OCI-LY7 (cell line): ENCODE results near the gene PPL. TPM values are rescaled to one million over a fixed set of nuclear protein-coding genes. Genes with fewer than 3 reads are reported as not detected.

Experiments used
- BruUV-seq: library from RNA; stranded (reverse); fragments of 400-500 nt; replicated peaks from 2 replicates; lab custom pipeline; 2021; lab: Mats Ljungman, UMichigan
- CTCF ChIA-PET: fragments of 300-600 bp; sonication (Branson Sonifier 250); formaldehyde crosslinking; loops from one replicate; lab custom pipeline; 2022; ENCODE audit warnings: antibody characterized with exemption; ENCODE audit not compliant: unreplicated experiment; lab: Charles Lee
- POLR2A ChIA-PET: fragments of 300-600 bp; sonication (Branson Sonifier 250); formaldehyde crosslinking; loops from one replicate; lab custom pipeline; 2022; ENCODE audit warnings: antibody characterized with exemption; lab: Charles Lee
- DNase-seq: peaks from one replicate; pipeline ENCODE4 v3.0.0-alpha.2; 2015; ENCODE audit warnings: low spot score
- H2AFZ ChIP-seq: fragments of 200-600 bp; sonication (generic), shearing (Covaris generic); 2 replicates; pipeline ENCODE4 v1.6.1; 2014; ENCODE audit warnings: mild to moderate bottlenecking, antibody characterized with exemption, low read length, moderate library complexity
- H3K27ac ChIP-seq: fragments of 200-600 bp; sonication (generic); 2 replicates; pipeline ENCODE4 v1.5.1; 2014; ENCODE audit warnings: mixed run types, low read depth, mild to moderate bottlenecking, moderate library complexity, low read length, inconsistent platforms; ENCODE audit not compliant: poor library complexity, severe bottlenecking
- H3K36me3 ChIP-seq: fragments of 200-600 bp; sonication (generic); 2 replicates; pipeline ENCODE4 v1.6.1; 2014; ENCODE audit warnings: mild to moderate bottlenecking, antibody characterized with exemption, low read length, moderate library complexity, mixed read lengths; ENCODE audit not compliant: insufficient read depth
- H3K4me1 ChIP-seq: fragments of 200-600 bp; sonication (generic); 2 replicates; pipeline ENCODE4 v1.5.1; 2014; ENCODE audit warnings: mild to moderate bottlenecking, low read length; ENCODE audit not compliant: insufficient read depth, poor library complexity, severe bottlenecking
- H3K4me2 ChIP-seq: fragments of 200-600 bp; sonication (generic); 2 replicates; pipeline ENCODE4 v1.6.1; 2014; ENCODE audit warnings: mild to moderate bottlenecking, low read length
- H3K4me3 ChIP-seq: fragments of 200-600 bp; sonication (generic); 2 replicates; pipeline ENCODE4 v1.5.1; 2014; ENCODE audit warnings: mild to moderate bottlenecking, low read depth, low read length; ENCODE audit not compliant: poor library complexity, severe bottlenecking
- H3K79me2 ChIP-seq: fragments of 200-600 bp; sonication (generic); 2 replicates; pipeline ENCODE4 v1.6.1; 2016; ENCODE audit warnings: low read depth, mild to moderate bottlenecking, low read length, moderate library complexity, mixed read lengths; ENCODE audit not compliant: insufficient read depth
- H3K9me2 ChIP-seq: fragments of 200-600 bp; sonication (generic); 2 replicates; pipeline ENCODE4 v1.6.1; 2016; ENCODE audit warnings: mild to moderate bottlenecking, low read length, mixed read lengths; ENCODE audit not compliant: insufficient read depth
- H3K9me3 ChIP-seq: fragments of 200-600 bp; sonication (generic); 2 replicates; pipeline ENCODE4 v1.6.1; 2014; ENCODE audit warnings: mild to moderate bottlenecking, mixed run types, low read length, mixed read lengths
- H4K20me1 ChIP-seq: fragments of 200-600 bp; sonication (generic); 2 replicates; pipeline ENCODE4 v1.6.1; 2014; ENCODE audit warnings: mild to moderate bottlenecking, antibody characterized with exemption, low read length, moderate library complexity, mixed read lengths; ENCODE audit not compliant: insufficient read depth
- EZH2phosphoT487 ChIP-seq: fragments of 200-600 bp; sonication (generic); IDR thresholded peaks from 2 replicates; pipeline ENCODE4 v1.6.1; 2018; ENCODE audit warnings: low read depth, borderline replicate concordance, mild to moderate bottlenecking, mixed run types, antibody characterized with exemption, low read length, moderate library complexity, mixed read lengths
- intact Hi-C: fragments of 100-400 bp; cut with micrococcal nuclease; formaldehyde crosslinking; loops from one replicate; pipeline ENCODE4 v1.10.0; 2022; ENCODE audit not compliant: unreplicated experiment
- total RNA-seq, 2 experiments: library from RNA; depleted of rRNA in 1 of 2; stranded (reverse); fragments of >200 nt in 1 of 2; shearing (Covaris generic) in 1 of 2; gene quantifications; 2 replicates each; pipeline ENCODE4 v1.2.3, GENCODE V29; 2014 to 2022
- TF ChIP-seq, protein P1 (sequence below): fragments of 200-600 bp; sonication (generic); conservative IDR thresholded peaks from 2 replicates; pipeline ENCODE4 v1.5.1; 2014; ENCODE audit warnings: mild to moderate bottlenecking, antibody characterized with exemption, low read length, moderate library complexity, mixed read lengths

The PPL gene
- total RNA-seq, 2 experiments from 2014 or later, result not detected

DNA sequence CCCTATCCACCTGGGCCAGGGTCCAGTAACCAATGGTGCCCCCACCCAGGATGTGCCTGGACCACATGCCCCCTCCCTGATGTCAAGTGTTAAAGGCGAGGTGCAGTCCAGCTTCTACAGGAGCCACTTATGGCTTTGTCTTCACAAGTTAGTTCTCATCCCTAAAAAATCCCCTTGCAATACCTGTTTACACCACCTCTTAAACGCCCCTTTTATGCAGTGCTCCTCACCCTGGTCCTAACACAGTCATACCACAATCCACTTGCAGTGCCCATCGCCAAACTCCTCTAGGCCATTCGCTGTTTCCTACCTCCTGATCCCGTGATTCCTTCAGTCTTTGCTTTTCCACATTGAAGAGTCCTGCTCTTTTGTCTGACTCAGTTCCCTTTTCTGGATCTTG is 97.0 kb downstream of the PPL start:
- Histone ChIP-seq H3K9me3 (no peaks in the 10 kb centered on the region), H3K36me3 (peaks cover 93% of the 10 kb centered on the region), H3K4me3 (no peak overlapping the region), H3K4me1 (no peaks in the 10 kb centered on the region), H3K27ac (no peak overlapping the region), H4K20me1 (0 out of 2 replicates have a peak, but pooled peaks cover 4% of the 10 kb centered on the region), H3K4me2 (no peak overlapping the region), H3K9me2 (no peaks in the 10 kb centered on the region), H3K79me2 (peaks cover 16% of the 10 kb centered on the region; the same call in 1 of the 2 replicates), H2AFZ (no peak overlapping the region)
- no peak for DNase-seq
- BruUV-seq, result no TSS peak
- ChIA-PET POLR2A (no interaction called here), CTCF (no interaction called here)
- intact Hi-C loops, result loop anchor here (10.0 kb wide), 1 partner anchor 415 kb away; the partner anchor contains the start of gene DNAJA3
- TF ChIP-seq, protein P1, sequence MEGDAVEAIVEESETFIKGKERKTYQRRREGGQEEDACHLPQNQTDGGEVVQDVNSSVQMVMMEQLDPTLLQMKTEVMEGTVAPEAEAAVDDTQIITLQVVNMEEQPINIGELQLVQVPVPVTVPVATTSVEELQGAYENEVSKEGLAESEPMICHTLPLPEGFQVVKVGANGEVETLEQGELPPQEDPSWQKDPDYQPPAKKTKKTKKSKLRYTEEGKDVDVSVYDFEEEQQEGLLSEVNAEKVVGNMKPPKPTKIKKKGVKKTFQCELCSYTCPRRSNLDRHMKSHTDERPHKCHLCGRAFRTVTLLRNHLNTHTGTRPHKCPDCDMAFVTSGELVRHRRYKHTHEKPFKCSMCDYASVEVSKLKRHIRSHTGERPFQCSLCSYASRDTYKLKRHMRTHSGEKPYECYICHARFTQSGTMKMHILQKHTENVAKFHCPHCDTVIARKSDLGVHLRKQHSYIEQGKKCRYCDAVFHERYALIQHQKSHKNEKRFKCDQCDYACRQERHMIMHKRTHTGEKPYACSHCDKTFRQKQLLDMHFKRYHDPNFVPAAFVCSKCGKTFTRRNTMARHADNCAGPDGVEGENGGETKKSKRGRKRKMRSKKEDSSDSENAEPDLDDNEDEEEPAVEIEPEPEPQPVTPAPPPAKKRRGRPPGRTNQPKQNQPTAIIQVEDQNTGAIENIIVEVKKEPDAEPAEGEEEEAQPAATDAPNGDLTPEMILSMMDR, result no peak
- TF ChIP-seq EZH2phosphoT487, result no peak

DNA sequence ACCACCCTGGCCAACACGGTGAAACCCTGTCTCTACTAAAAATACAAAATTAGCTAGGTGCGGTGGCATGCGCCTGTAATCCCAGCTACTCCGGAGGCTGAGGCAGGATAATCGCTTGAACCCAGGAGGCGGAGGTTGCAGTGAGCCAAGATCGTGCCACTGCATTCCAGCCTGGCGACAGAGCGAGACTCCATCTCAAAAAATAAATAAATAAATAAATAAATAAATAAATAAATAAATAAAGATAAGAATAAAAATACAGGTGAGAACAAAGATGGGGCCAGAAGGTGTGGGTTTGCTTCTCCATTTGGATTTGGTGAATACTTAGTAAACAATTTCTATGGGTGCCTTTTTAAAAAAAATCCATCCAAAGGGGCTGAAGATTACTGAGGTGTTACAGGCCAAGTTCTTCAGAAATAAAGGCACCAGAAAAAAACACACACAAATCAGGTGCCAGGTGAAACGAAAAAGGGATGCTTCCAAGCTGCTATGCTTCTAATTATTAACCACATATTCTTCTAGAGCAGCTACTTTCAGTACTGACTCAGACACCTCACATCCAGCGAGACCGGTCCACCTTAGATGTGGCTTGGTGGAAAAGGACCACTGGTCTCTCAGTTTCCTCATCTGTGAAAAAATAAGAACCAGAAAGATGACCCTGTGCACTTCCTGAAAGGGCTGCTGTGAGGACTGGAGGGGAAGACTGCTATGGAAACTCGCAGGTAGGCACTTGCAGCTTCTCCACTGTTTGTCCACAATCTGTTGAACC is 99.0 kb downstream of the PPL start:
- intact Hi-C loops, result no loop called here
- Histone ChIP-seq H2AFZ (no peak overlapping the region), H3K4me1 (no peaks in the 10 kb centered on the region), H4K20me1 (no peaks in the 10 kb centered on the region), H3K9me3 (no peaks in the 10 kb centered on the region), H3K9me2 (no peaks in the 10 kb centered on the region), H3K27ac (no peak overlapping the region), H3K4me3 (no peak overlapping the region), H3K79me2 (no peaks in the 10 kb centered on the region; the same call in 1 of the 2 replicates), H3K36me3 (peaks cover 93% of the 10 kb centered on the region), H3K4me2 (no peak overlapping the region)
- BruUV-seq, result no TSS peak
- POLR2A ChIA-PET, result interaction anchor here (0.6 kb wide), 1 partner anchor 223 kb away, joined by 3 read pairs; no protein-coding TSS in a partner anchor
- CTCF ChIA-PET, result no interaction called here
- no peak for DNase-seq
- no peak for TF ChIP-seq EZH2phosphoT487
- TF ChIP-seq, protein P1, result no peak

DNA sequence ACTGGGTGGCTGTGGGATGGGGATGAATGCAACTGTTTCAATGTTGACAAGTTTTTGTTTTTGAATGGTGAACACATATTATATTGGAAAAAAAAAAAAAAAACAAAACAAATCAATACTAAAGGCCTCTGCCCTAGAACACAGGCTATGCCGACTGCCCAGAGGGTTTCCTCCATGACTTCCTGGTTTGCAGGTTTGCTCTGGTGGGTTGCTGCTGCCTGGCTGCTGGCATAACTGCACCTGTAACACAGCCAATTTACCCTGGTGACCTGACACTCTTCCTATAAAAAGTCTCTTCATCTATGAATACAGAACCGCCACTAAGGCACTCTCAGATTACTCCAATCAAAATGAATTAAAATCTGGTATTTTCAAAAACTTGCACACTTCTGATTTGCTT is 100.2 kb downstream of the PPL start:
- no peaks in the 10 kb centered on the region; the same call in 1 of the 2 replicates for H3K79me2 ChIP-seq
- CTCF ChIA-PET, result no interaction called here
- no peak overlapping the region for H2AFZ ChIP-seq
- H4K20me1 ChIP-seq, result no peaks in the 10 kb centered on the region
- peaks cover 93% of the 10 kb centered on the region for H3K36me3 ChIP-seq
- DNase-seq, result no peak
- TF ChIP-seq, protein P1, result no peak
- TF ChIP-seq EZH2phosphoT487, result no peak
- H3K9me3 ChIP-seq, result no peaks in the 10 kb centered on the region
- no peak overlapping the region for H3K27ac ChIP-seq
- no peaks in the 10 kb centered on the region for H3K4me1 ChIP-seq
- H3K4me3 ChIP-seq, result no peak overlapping the region
- H3K9me2 ChIP-seq, result no peaks in the 10 kb centered on the region
- intact Hi-C loops, result no loop called here
- POLR2A ChIA-PET, result interaction anchor here (0.6 kb wide), 1 partner anchor 27 kb away, joined by 6 read pairs; no protein-coding TSS in a partner anchor
- no TSS peak for BruUV-seq
- H3K4me2 ChIP-seq, result no peak overlapping the region
